EH (cell line): ENCODE data around the gene REC8.
"Not testable (repeated sequence)": the region's sequence is repeated elsewhere in the genome, so short reads cannot be mapped to it uniquely, and the experiment has no call there.

ENCODE experiments used
- DNase-seq: peaks from one replicate; pipeline ENCODE4 v3.0.0-alpha.2; 2015; ENCODE audit warnings: low read depth

REC8 gene

DNA sequence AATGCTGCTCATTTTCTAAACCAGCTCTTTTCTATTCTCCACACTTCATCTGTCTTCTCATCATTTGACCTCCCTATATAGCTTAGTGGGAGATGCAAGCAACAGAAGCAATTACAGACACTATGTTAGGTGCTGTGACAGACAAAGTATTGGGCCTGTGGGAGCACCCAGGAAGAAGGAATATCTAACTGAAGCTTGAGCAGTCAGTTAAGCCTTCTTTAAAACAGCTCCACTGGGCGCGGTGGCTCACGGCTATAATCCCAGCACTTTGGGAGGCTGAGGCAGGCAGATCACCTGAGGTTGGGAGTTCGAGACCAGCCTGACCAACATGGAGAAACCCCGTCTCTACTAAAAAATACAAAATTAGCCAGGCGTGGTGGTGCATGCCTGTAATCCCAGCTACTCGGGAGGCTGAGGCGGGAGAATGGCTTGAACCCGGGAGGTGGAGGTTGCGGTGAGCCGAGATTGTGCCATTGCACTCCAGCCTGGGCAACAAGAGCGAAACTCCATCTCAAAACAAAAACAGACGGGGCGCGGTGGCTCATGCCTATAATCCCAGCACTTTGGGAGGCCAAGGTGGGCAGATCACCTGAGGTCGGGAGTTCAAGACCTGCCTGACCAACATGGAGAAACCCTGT lies 31.5 kb downstream of the REC8 start:
- not testable (repeated sequence) for DNase-seq

DNA sequence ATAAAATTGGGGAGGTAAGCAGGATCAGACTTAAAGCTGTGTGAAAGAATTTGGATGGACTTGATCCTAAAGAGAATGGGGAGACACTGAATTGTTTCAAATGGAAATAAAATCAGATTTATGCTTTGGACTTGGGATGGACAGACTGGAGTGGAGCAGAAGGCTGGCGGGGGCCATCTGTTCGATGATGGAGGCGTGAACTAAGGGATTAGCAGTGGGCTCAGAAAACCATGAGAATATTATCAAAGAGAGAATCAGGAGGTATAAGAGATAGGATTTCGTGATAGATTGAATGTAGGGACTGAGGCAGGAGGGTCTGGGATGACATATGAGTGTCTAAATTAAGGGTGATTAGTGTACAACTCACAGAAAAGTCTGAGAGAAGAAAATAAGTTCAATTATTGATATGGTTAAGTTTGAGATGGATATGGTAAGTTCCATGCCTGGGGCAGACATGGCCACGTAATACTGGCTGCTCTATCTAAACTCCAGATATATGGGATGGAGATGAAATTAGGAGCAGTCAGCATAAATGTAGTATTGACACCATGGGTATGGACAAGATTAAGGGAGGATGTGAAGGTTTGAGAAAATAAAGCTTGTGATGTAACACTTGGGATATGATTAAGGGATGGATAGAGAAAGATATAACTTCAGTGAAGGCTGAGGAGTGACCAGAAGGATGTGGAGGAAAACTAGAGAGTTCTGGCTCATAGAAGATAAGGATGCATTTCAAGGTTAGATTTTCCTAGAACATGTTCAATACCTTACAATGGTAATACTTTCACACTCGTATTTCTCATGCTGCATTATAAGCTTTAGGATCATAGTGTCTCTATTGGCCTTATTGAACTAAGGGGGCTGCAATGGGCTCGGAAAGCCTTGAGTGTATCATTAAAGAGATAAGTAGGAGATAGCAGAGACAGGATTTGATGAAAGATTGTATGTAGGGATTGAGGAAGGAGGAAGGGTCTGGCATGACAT lies 32.6 kb downstream of the REC8 start:
- DNase-seq, result no peak

DNA sequence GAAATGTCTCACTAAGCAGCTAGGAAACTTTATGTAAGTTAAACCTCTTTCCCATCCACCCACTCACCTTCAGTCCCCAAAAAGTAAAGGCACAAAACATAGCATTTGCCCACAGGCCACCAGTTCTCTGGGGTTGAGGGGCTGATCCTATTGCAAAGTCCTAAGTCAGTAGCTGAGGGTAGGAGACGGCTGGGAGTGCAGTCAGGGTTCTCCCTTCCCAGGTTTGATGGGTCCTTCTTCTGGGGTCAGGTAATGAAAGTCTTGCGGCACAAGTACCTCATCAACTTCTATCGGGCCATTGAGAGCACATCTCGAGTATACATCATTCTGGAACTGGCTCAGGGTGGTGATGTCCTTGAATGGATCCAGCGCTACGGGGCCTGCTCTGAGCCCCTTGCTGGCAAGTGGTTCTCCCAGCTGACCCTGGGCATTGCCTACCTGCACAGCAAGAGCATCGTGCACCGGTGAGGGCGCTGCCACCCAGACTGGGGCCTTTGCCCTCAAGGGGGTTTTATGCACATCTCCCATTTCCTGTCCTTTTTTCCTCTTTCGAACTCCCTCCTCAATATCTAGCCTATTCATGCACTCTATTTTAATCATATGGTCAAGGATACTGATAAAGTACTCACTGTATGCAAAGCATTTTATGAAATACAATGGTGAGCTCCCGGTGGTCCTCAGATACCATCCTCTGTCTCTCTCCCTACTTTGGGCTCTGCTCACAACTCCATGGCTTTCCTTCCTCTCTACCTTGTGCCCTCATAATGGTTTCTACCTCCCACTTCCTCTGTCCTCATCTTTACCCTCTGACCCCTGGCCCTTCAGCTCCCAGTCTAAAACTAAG lies 34.6 kb downstream of the REC8 start:
- DNase-seq, result no peak

DNA sequence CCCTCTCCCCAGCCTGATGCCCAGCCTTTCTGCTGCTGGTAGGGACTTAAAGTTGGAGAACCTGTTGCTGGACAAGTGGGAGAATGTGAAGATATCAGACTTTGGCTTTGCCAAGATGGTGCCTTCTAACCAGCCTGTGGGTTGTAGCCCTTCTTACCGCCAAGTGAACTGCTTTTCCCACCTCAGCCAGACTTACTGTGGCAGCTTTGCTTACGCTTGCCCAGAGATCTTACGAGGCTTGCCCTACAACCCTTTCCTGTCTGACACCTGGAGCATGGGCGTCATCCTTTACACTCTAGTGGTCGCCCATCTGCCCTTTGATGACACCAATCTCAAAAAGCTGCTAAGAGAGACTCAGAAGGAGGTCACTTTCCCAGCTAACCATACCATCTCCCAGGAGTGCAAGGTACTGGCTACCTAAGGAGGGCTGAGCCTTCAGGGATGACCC lies 35.2 kb downstream of the REC8 start:
- no peak for DNase-seq

GRCh38 chr14:24207625-24208024 lies 35.7 kb downstream of the REC8 start:
- DNase-seq, result no peak

DNA sequence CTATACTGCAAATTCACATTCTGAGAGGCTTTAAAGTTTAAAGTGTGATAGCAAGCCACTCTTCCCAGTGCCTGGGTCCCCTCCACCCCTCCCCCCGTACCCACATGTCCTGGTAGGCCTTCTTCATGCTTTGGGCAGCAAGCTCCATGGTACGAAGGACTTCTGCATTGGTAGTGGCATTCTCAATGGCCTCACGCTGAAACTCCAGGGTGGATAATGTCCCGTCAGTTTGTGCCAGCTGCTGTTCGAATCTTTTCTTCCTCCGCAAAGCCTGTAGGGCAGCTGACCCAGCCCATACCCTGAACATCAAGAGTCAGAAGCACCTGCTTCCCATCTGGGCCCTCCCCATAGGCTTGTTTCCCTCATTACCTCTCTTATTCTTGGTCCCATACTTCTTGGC lies 39.4 kb downstream of the REC8 start:
- no peak for DNase-seq

- peak; percentile 99 for DNase-seq
Measured at GRCh38 chr14:24212924-24213865, 41.3 kb downstream of the REC8 start, which contains the start of gene CHMP4A. Gene CHMP4A (minus strand): TSS chr14:24213488. CDS start chr14:24213439, 49 bp downstream.

- no peak for DNase-seq
Measured at GRCh38 chr14:24213866-24214662, 42.2 kb downstream of the REC8 start.

- peak; percentile 87 for DNase-seq
Measured at GRCh38 chr14:24215495-24216344, 43.8 kb downstream of the REC8 start, which contains the start of gene MDP1. Gene MDP1 (minus strand): TSS chr14:24216066. CDS start chr14:24215955, 111 bp downstream.

DNA sequence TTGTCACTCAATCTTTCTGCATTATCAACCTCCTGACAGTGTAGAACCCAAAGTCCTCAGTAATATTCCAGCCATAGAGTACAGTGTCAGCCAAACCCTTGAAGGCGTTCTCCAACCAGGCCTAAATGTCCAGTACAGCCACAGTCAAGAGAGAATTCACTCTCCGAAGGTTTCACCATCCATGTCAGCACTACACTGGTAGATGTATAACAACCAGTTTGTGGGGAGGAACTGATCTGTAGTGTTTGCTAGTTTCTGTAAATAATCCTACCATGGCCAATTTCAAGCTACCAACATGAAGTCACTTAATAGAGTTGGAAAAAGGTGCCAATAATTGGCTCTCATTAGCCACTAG lies 44.4 kb downstream of the REC8 start:
- DNase-seq, result no peak

DNA sequence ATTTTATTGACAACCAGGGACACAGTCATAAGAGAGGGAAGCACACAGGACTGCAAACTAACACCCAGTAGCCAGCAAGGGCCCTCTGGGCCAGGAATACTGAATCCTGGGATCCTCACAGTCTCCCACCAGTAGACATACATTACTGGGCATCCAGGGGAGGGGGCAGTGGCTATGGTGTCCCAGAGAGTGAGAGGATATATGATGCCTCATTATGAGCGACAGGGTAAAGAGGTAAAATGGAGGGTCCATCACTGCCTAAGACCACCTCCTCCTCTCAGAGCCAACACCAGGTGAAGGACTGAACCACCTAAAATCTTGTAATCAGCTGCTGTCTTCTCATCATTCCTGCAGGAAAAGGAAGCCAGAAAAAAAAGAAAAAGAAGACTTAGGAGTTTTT lies 45.0 kb downstream of the REC8 start:
- DNase-seq, result not testable (repeated sequence)

GRCh38 chr14:24219080-24219479 lies 47.2 kb downstream of the REC8 start:
- no peak for DNase-seq

- DNase-seq, result no peak
Measured at GRCh38 chr14:24219521-24219920, 47.6 kb downstream of the REC8 start.

GRCh38 chr14:24222987-24223386 lies 51.1 kb downstream of the REC8 start:
- DNase-seq, result not testable (repeated sequence)

- peak; percentile 87 for DNase-seq
Measured at GRCh38 chr14:24224618-24225071, 52.8 kb downstream of the REC8 start.

DNA sequence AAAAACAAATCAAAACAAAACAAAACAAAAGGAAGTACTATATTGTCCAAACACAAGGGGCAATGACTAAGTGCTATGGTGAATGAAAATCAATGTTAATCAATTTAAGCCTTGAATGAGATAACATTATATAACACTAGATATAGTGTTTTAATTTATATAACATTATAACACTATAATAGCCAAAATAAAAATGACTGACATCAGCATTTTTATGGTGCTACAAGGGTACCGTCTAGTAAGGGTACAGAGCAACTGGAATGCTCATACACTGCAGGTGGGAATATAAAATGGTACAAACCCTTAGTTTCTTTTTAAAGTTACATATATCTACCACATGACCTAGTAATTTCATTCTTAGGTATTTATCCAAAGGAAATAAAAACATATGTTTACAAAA lies 54.6 kb downstream of the REC8 start:
- no peak for DNase-seq

- DNase-seq, result no peak
Measured at GRCh38 chr14:24228902-24229301, 57.0 kb downstream of the REC8 start.
